IPS-18a (cell line): ENCODE results near the gene CUL2.

Source experiments
- H3K27ac ChIP-seq: one replicate; pipeline ENCODE4 v1.5.1; 2013; ENCODE audit warnings: low read length
- H3K27me3 ChIP-seq: one replicate; pipeline ENCODE4 v1.6.1; 2013; ENCODE audit warnings: mild to moderate bottlenecking, low read length; ENCODE audit not compliant: control insufficient read depth, insufficient read depth
- H3K36me3 ChIP-seq: one replicate; pipeline ENCODE4 v1.6.1; 2013; ENCODE audit warnings: low read depth, low read length; ENCODE audit not compliant: control insufficient read depth
- H3K4me1 ChIP-seq: one replicate; pipeline ENCODE4 v1.6.1; 2013; ENCODE audit warnings: low read depth, low read length; ENCODE audit not compliant: control insufficient read depth
- H3K4me3 ChIP-seq: one replicate; pipeline ENCODE4 v1.5.1; 2013; ENCODE audit warnings: low read length
- H3K9ac ChIP-seq: one replicate; pipeline ENCODE4 v1.6.1; 2013; ENCODE audit warnings: mild to moderate bottlenecking, low read length, moderate library complexity
- H3K9me3 ChIP-seq: one replicate; pipeline ENCODE4 v1.6.1; 2013; ENCODE audit warnings: low read depth, low read length; ENCODE audit not compliant: control insufficient read depth

The CUL2 gene

DNA sequence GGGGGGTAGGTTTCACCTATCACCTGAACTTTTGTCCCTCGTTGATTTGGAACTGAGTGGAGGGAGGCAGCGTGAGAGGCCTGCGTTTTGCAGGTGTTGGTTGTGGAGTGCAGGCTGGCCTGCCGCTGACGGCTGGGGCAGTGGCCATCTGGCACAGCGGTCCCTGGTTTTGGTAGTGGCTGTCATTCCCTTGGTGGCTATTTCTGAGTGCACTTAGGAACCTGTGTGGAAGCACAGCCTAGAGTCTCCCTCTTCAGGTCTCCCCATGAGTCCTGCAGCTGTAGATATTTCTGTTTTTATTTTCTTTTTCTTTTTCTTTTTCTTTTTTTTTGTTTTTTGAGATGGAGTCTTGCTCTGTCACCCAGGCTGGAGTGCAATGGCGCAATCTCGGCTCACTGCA lies 129.2 kb downstream of the CUL2 start:
- H3K36me3 ChIP-seq: no peaks in the 10 kb centered on the region
- no peak overlapping the region for H3K9ac ChIP-seq
- H3K27ac ChIP-seq: no peak overlapping the region
- H3K9me3 ChIP-seq: no peaks in the 10 kb centered on the region
- no peaks in the 10 kb centered on the region for H3K4me1 ChIP-seq
- no peak overlapping the region for H3K4me3 ChIP-seq
- H3K27me3 ChIP-seq: no peaks in the 10 kb centered on the region

DNA sequence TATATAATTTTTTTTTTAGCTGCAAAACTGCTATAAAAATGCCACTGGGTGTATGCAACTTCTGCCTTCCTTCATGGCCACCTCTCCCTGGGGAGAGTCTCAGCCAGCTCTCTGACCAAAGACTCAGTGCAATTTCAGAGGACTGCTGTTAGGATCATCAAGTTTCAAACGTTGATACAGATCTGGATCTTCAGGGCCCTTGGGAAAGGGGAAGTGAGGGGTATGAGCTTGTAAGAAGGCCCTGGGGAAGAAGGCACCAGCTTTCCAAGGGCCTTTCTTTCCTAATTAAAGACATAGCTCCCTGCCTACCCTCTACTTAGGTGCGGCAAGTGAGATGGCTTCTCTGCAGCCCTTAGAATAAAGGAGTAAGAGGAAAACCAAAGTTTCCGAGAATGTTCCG lies 130.4 kb downstream of the CUL2 start:
- Histone ChIP-seq H3K4me3 (no peak overlapping the region), H3K27ac (no peak overlapping the region), H3K9ac (no peak overlapping the region), H3K27me3 (no peaks in the 10 kb centered on the region), H3K36me3 (no peaks in the 10 kb centered on the region), H3K4me1 (no peaks in the 10 kb centered on the region), H3K9me3 (no peaks in the 10 kb centered on the region)

DNA sequence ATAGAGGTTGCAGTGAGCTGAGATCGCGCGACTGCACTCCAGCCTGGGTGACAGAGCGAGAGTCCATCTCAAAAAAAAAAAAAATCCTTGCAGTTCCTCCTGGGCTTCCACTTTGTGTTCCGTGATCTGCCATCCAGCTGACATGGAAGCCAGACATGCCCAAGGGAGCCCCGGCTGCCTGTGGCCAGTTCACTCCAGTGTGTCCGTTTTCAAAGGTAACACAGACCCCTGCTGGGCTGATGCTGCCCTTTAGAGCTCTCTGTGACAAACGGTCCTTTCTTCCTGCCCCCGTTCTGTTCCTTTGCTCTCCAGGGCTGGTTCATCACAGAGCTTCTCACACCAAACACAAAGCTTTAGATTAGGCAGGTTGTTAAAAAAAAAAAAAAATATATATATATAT lies 130.8 kb downstream of the CUL2 start:
- Histone ChIP-seq H3K9me3 (no peaks in the 10 kb centered on the region), H3K4me1 (no peaks in the 10 kb centered on the region), H3K36me3 (no peaks in the 10 kb centered on the region), H3K27me3 (no peaks in the 10 kb centered on the region), H3K4me3 (no peak overlapping the region), H3K9ac (no peak overlapping the region), H3K27ac (no peak overlapping the region)
